Panc1 (cell line): ENCODE results near the gene RIF1. TPM values are rescaled to one million over a fixed set of nuclear protein-coding genes. Genes with fewer than 3 reads are reported as not detected.

Experiments
- ATAC-seq: fragments of 200-7000 bp; cut with Tn5 transposase; 2 replicates; pipeline ENCODE4 v1.9.1; 2020; ENCODE audit warnings: mild to moderate bottlenecking, moderate library complexity
- BruUV-seq: library from RNA; stranded (reverse); fragments of 400-500 nt; replicated peaks from 2 replicates; lab custom pipeline; 2021; lab: Mats Ljungman, UMichigan
- CTCF ChIA-PET: fragments of 300-600 bp; sonication (Branson Sonifier 250); formaldehyde crosslinking; loops from one replicate; lab custom pipeline; 2022; ENCODE audit warnings: antibody characterized with exemption; lab: Charles Lee
- POLR2A ChIA-PET: fragments of 300-600 bp; sonication (Branson Sonifier 250); formaldehyde crosslinking; loops from one replicate; lab custom pipeline; 2022; ENCODE audit warnings: antibody characterized with exemption; lab: Charles Lee
- DNase-seq: peaks from one replicate; pipeline ENCODE4 v3.0.0-alpha.2; 2010; ENCODE audit warnings: low read depth, low spot score
- H3K27ac ChIP-seq: 2 replicates; pipeline ENCODE4 v1.5.1; 2011; ENCODE audit warnings: mild to moderate bottlenecking, low read length, inconsistent platforms
- H3K27me3 ChIP-seq: fragments of 200-500 bp; sonication (Bioruptor generic); 2 replicates; pipeline ENCODE4 v1.6.0; 2014; ENCODE audit warnings: low read length, inconsistent platforms; ENCODE audit not compliant: control insufficient read depth, insufficient read depth
- H3K36me3 ChIP-seq: fragments of 200-500 bp; sonication (Bioruptor generic); 2 replicates; pipeline ENCODE4 v1.5.1; 2014; ENCODE audit warnings: inconsistent platforms, mild to moderate bottlenecking, low read length, moderate library complexity; ENCODE audit not compliant: control insufficient read depth, insufficient read depth
- H3K4me1 ChIP-seq: 2 replicates; pipeline ENCODE4 v1.5.1; 2011; ENCODE audit warnings: inconsistent platforms, mild to moderate bottlenecking, low read length, moderate library complexity; ENCODE audit not compliant: control insufficient read depth, insufficient read depth
- H3K4me3 ChIP-seq, 2 experiments: 2 replicates each; pipeline ENCODE4 v1.5.1; 2011 to 2012; ENCODE audit warnings: low read depth in 2 of 2, low read length in 2 of 2, mild to moderate bottlenecking in 2 of 2, inconsistent platforms in 1 of 2, moderate library complexity in 1 of 2
- H3K9me3 ChIP-seq: fragments of 200-500 bp; sonication (Bioruptor generic); 2 replicates; pipeline ENCODE4 v1.5.1; 2014; ENCODE audit warnings: low read depth, mild to moderate bottlenecking, inconsistent platforms, low read length, moderate library complexity; ENCODE audit not compliant: control insufficient read depth, insufficient read depth
- CTCF ChIP-seq: fragments of 450-650 bp; IDR thresholded peaks from 2 replicates; pipeline ENCODE4 v1.5.1; 2017; ENCODE audit warnings: mild to moderate bottlenecking
- POLR2AphosphoS5 ChIP-seq: IDR thresholded peaks from 2 replicates; pipeline ENCODE4 v1.6.1; 2012; ENCODE audit warnings: mild to moderate bottlenecking, low read depth, low read length, moderate library complexity
- SIN3A ChIP-seq: IDR thresholded peaks from 2 replicates; pipeline ENCODE4 v1.6.1; 2012; ENCODE audit warnings: low read depth, mild to moderate bottlenecking, low read length, moderate library complexity, borderline replicate concordance; ENCODE audit not compliant: insufficient read depth
- TCF7L2 ChIP-seq: IDR thresholded peaks from 2 replicates; pipeline ENCODE4 v1.6.1; 2011; ENCODE audit warnings: mild to moderate bottlenecking, low read depth, low read length, inconsistent platforms
- in situ Hi-C: cut with HindIII; loops from 2 replicates; pipeline ENCODE4 v1.10.0; 2016; ENCODE audit warnings: low sequenced_read_pairs, low pct_unique_long_range_greater_than_20kb
- intact Hi-C: fragments of 100-400 bp; cut with micrococcal nuclease; formaldehyde crosslinking; loops from one replicate; pipeline ENCODE4 v1.10.0; 2022; ENCODE audit not compliant: unreplicated experiment
- total RNA-seq: library from RNA; stranded (reverse); gene quantifications from one replicate; pipeline ENCODE4 v1.2.1, GENCODE V29; 2021; ENCODE audit not compliant: unreplicated experiment
- TF ChIP-seq, protein P1 (sequence below), 2 experiments: IDR thresholded peaks; 2 replicates each; pipeline ENCODE4 v1.6.1; 2011 to 2012; ENCODE audit warnings: low read depth in 2 of 2, control low read depth in 1 of 2, low read length in 1 of 2, mild to moderate bottlenecking in 1 of 2, moderate library complexity in 1 of 2; ENCODE audit not compliant: insufficient read depth in 1 of 2

Gene RIF1
- total RNA-seq, 1 experiment from 2014 or later, result 57.7 TPM

- ChIA-PET CTCF (no interaction called here), POLR2A (no interaction called here)
- Histone ChIP-seq H3K27ac (no peak overlapping the region), H3K9me3 (no peaks in the 10 kb centered on the region), H3K4me3 (no peak overlapping the region), H3K27me3 (no peaks in the 10 kb centered on the region), H3K36me3 (peaks cover 19% of the 10 kb centered on the region), H3K4me1 (no peaks in the 10 kb centered on the region)
- TF ChIP-seq, protein P1, sequence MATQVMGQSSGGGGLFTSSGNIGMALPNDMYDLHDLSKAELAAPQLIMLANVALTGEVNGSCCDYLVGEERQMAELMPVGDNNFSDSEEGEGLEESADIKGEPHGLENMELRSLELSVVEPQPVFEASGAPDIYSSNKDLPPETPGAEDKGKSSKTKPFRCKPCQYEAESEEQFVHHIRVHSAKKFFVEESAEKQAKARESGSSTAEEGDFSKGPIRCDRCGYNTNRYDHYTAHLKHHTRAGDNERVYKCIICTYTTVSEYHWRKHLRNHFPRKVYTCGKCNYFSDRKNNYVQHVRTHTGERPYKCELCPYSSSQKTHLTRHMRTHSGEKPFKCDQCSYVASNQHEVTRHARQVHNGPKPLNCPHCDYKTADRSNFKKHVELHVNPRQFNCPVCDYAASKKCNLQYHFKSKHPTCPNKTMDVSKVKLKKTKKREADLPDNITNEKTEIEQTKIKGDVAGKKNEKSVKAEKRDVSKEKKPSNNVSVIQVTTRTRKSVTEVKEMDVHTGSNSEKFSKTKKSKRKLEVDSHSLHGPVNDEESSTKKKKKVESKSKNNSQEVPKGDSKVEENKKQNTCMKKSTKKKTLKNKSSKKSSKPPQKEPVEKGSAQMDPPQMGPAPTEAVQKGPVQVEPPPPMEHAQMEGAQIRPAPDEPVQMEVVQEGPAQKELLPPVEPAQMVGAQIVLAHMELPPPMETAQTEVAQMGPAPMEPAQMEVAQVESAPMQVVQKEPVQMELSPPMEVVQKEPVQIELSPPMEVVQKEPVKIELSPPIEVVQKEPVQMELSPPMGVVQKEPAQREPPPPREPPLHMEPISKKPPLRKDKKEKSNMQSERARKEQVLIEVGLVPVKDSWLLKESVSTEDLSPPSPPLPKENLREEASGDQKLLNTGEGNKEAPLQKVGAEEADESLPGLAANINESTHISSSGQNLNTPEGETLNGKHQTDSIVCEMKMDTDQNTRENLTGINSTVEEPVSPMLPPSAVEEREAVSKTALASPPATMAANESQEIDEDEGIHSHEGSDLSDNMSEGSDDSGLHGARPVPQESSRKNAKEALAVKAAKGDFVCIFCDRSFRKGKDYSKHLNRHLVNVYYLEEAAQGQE (IDR thresholded peaks at IDR 0.05; ENCODE audit: insufficient read depth in 1 of 2, low read depth in 2 of 2, low read length in 1 of 2), result no peak
- no peak for TF ChIP-seq CTCF
- TF ChIP-seq SIN3A, result no peak
- TF ChIP-seq POLR2AphosphoS5, result no peak
- TF ChIP-seq TCF7L2, result no peak
- no peak for DNase-seq
- ATAC-seq, result no peak
- no TSS peak for BruUV-seq
- intact Hi-C loops, result no loop called here
- in situ Hi-C loops, result no loop called here
Observed at GRCh38 chr2:151481744-151482143, 72.0 kb downstream of the RIF1 start.

- no peak for ATAC-seq
- Histone ChIP-seq H3K27me3 (no peaks in the 10 kb centered on the region), H3K9me3 (no peaks in the 10 kb centered on the region), H3K4me3 (no peak overlapping the region), H3K36me3 (peaks cover 15% of the 10 kb centered on the region), H3K27ac (no peak overlapping the region), H3K4me1 (no peaks in the 10 kb centered on the region)
- intact Hi-C loops, result no loop called here
- ChIA-PET CTCF (no interaction called here), POLR2A (no interaction called here)
- TF ChIP-seq TCF7L2 (no peak), POLR2AphosphoS5 (no peak), CTCF (no peak), SIN3A (no peak)
- TF ChIP-seq, protein P1 (IDR thresholded peaks at IDR 0.05; ENCODE audit: insufficient read depth in 1 of 2, low read depth in 2 of 2, low read length in 1 of 2), result no peak
- in situ Hi-C loops, result no loop called here
- no TSS peak for BruUV-seq
- DNase-seq, result no peak
Observed at GRCh38 chr2:151482171-151482725, 72.5 kb downstream of the RIF1 start.
